ENCODE results near the gene RLIM.

DNA sequence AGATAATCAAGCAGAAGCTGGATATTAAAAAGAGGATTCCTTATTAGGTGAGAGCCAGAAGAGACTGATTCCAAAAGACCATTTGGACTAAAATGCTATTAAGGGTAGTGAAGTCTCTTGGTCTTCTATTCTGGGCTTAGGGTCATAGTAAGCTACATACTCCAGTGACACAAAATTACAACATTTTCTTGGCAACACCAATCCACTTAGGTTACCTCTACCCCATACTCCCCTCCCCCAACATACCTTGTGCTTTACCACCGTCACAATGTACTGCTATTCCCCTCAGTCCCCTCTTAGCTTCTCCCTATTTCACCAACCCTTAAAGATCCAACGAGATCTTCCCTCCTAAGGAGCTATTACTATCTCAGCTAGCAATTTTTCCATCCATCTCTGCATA is 11.4 kb downstream of the RLIM start:
- TF ChIP-seq CTCF (IDR thresholded peaks at IDR 0.05; ENCODE audit: low read depth, low read length) (no peak), POLR2A (IDR thresholded peaks at IDR 0.05; ENCODE audit: extremely low read depth, insufficient read length) (no peak)
- TF ChIP-seq, protein P1, sequence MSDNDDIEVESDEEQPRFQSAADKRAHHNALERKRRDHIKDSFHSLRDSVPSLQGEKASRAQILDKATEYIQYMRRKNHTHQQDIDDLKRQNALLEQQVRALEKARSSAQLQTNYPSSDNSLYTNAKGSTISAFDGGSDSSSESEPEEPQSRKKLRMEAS (IDR thresholded peaks at IDR 0.05; ENCODE audit: low read depth, low read length) = no peak
